Tibial nerve (tissue), 4 donors: Measurements from ENCODE around the gene CORO1C. TPM values are rescaled to one million over a fixed set of nuclear protein-coding genes. Genes with fewer than 3 reads are reported as not detected.

ENCODE experiments used
- DNase-seq, 2 donors: peaks; one replicate each; pipeline ENCODE4 v3.0.0-alpha.2; 2019; ENCODE audit warnings: low spot score in 2 of 2
- H3K27ac ChIP-seq, 4 donors: fragments of 200-600 bp; sonication (generic) in 3 of 4; one replicate each; pipeline ENCODE4 v1.5.1; 2017 to 2019; ENCODE audit warnings: mild to moderate bottlenecking in 1 of 4
- H3K27me3 ChIP-seq, 2 donors: fragments of 200-600 bp; sonication (generic) in 1 of 2; one replicate each; pipeline versions ENCODE4 v1.5.1 to v1.6.0; 2017 to 2019
- H3K36me3 ChIP-seq, 3 donors: fragments of 200-600 bp; sonication (generic); one replicate each; pipeline ENCODE4 v1.5.1; 2018 to 2019
- H3K4me1 ChIP-seq, 4 donors: fragments of 200-600 bp; sonication (generic) in 3 of 4; one replicate each; pipeline ENCODE4 v1.5.1; 2017 to 2019
- H3K4me3 ChIP-seq, 4 donors: fragments of 200-600 bp; sonication (generic) in 3 of 4; one replicate each; pipeline ENCODE4 v1.5.1; 2017 to 2019; ENCODE audit warnings: mild to moderate bottlenecking in 1 of 4, moderate library complexity in 1 of 4
- H3K9me3 ChIP-seq, 4 donors: fragments of 200-600 bp; sonication (generic) in 3 of 4; one replicate each; pipeline ENCODE4 v1.5.1; 2017 to 2019
- EP300 ChIP-seq, 2 donors: sonication (generic); formaldehyde crosslinking; IDR thresholded peaks; one replicate each; pipeline ENCODE4 v1.6.1; 2017; ENCODE audit warnings: antibody characterized with exemption in 2 of 2, mild to moderate bottlenecking in 1 of 2
- POLR2A ChIP-seq, 2 donors: fragments of 450-650 bp; IDR thresholded peaks; one replicate each; pipeline ENCODE4 v1.6.1; 2017; ENCODE audit warnings: antibody characterized with exemption in 2 of 2, mild to moderate bottlenecking in 2 of 2, moderate library complexity in 2 of 2
- WGBS, 2 donors: methylation state at CpG; one replicate each; pipeline ENCODE4 v1.1.5; 2018; 5-methylcytosine and 5-hydroxymethylcytosine counted together
- total RNA-seq, 4 donors: library from RNA; depleted of rRNA; stranded (reverse); fragments of >200 nt; gene quantifications; one replicate each; pipeline ENCODE4 v1.1.0, GENCODE V29; 2016
- TF ChIP-seq, protein P1 (sequence below), 5 experiments: fragments of 200-600 bp in 3 of 5; fragments of 450-650 bp in 2 of 5; sonication (generic) in 3 of 5; IDR thresholded peaks; one replicate each; pipeline ENCODE4 v1.5.1; 2016 to 2019; ENCODE audit warnings: antibody characterized with exemption in 5 of 5, mild to moderate bottlenecking in 3 of 5, moderate library complexity in 2 of 5

The CORO1C gene
- total RNA-seq, 4 donors from 2014 or later = 110 to 181 (median 158) TPM

DNA sequence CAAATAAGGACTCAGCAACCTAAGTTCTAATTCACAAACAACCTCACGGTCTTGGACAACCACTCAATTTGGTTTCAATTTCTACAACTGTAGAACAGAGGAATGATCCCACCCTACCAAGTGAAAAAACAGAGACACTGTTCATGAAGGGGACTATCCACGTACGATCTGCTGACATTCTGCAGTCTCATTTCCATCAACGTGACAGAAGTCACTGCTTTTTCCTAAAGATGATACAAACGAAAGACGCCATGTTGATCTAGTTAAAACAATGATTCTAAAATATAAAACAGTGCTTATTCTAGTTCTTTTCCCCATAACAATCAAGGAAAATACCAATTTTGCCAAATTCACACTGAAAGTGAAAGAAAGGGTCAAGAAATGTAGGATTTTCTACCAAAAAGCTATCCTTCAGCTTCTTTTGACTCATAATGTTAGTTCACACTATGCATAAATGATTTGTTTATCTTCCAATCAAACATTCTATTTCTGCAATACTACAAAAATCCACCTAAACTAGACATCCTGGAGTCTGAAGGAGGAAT, 38.1 kb downstream of the CORO1C start:
- WGBS, 2 donors = 53 to 61% methylated on average over 6 of the region's 6 CpGs
- DNase-seq = no peak
- H3K4me1 ChIP-seq = peaks cover 0 to 73% (median 58%) of the 10 kb centered on the region in 4 donors
- H3K9me3 ChIP-seq = no peaks in the 10 kb centered on the region
- peak overlapping the region; percentile 46 to 97 (median 88) for H3K27ac ChIP-seq
- H3K4me3 ChIP-seq = no peak overlapping the region
- peaks cover 0 to 10% (median 0%) of the 10 kb centered on the region in 3 donors for H3K36me3 ChIP-seq
- no peak for TF ChIP-seq POLR2A (IDR thresholded peaks at IDR 0.05)
- TF ChIP-seq EP300 (IDR thresholded peaks at IDR 0.05) = no peak
- TF ChIP-seq, protein P1, sequence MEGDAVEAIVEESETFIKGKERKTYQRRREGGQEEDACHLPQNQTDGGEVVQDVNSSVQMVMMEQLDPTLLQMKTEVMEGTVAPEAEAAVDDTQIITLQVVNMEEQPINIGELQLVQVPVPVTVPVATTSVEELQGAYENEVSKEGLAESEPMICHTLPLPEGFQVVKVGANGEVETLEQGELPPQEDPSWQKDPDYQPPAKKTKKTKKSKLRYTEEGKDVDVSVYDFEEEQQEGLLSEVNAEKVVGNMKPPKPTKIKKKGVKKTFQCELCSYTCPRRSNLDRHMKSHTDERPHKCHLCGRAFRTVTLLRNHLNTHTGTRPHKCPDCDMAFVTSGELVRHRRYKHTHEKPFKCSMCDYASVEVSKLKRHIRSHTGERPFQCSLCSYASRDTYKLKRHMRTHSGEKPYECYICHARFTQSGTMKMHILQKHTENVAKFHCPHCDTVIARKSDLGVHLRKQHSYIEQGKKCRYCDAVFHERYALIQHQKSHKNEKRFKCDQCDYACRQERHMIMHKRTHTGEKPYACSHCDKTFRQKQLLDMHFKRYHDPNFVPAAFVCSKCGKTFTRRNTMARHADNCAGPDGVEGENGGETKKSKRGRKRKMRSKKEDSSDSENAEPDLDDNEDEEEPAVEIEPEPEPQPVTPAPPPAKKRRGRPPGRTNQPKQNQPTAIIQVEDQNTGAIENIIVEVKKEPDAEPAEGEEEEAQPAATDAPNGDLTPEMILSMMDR (IDR thresholded peaks at IDR 0.05) = no peak
- H3K27me3 ChIP-seq = no peaks in the 10 kb centered on the region

DNA sequence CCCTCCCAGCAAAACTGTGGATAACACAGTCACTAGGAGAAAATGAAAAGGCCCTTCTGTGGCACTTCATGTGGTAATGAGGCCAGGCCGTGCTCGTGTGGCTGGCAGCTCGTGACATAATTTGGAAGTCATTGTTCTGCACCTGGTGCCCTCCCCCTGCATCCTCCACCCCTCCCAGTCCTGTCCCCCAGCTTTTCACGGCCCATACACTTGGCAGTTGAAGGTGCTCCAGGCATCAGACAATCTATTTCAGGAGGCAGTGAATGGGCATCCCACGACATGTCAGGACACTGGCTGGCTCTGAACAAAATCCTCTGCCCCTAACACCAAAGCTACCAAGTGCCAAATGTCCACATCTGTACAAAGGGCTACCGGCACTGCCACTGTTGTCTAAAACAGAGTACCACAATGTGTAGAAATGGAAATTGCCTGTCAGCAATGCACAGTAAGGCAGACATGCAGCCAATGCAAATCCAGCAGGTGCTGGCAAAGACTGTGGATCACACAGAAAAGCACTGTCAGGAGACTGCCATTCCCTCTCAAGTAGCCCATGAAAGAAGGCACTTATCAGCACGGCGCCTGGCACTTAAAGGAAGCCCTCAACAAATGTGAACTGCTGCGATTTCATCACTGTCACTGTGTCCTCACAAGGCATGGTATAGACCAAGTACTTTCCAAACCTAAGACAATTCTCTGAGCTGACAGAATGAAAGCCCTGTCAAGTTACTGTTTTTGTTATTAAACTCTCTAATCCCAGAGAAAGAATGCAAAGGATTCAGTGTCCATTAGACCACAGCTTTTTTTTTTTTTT, 39.1 kb downstream of the CORO1C start:
- Histone ChIP-seq H3K27me3 (no peaks in the 10 kb centered on the region), H3K4me3 (peak overlapping the region in 2 of 4 donors; percentile 11 to 27), H3K27ac (peak overlapping the region; percentile 82 to 97 (median 91)), H3K36me3 (peaks cover 0 to 7% (median 0%) of the 10 kb centered on the region in 3 donors), H3K4me1 (peaks cover 0 to 81% (median 58%) of the 10 kb centered on the region in 4 donors), H3K9me3 (no peaks in the 10 kb centered on the region)
- TF ChIP-seq POLR2A (IDR thresholded peaks at IDR 0.05) (no peak), EP300 (IDR thresholded peaks at IDR 0.05) (no peak)
- TF ChIP-seq, protein P1 (IDR thresholded peaks at IDR 0.05) = no peak
- DNase-seq = no peak
- WGBS, 2 donors = 11 to 15% methylated on average over 9 of the region's 9 CpGs

DNA sequence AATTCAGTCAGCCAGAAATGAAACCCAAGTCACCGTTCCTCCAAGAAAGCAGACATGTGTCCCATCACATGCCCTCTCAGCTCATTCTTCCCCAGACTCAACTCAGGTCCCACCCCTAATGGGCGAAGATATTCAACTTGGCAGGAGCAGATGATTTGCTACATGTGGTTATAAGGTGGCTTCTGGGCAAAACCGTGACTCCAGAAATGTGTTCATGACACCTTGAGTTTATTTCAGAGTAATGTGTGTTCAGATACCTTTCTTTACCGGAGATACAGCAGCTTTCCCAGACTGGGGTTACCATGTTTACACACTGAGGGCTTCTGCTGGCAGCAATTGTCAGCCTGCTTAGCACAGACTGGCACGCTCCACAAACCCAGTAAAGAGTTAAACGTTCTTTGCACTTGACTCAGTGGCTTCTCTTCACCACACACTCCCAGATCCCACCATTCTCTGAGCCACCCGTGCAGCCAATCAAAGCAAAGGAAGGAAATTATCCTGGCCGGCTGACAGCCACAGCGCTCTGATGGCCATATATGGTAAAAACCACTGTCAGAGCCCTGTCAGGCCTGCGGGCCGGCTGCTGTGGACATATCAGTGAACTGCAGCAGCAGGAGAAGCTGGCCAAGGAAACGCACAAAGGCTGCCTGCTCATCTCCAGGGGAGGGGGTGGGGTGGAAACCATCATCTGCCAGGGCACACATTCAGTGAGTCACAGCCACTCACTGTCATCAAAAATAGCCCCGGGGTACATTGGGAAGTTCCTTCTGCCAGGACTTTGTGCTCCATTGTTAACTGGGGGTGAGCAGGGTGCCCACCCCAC, 39.9 kb downstream of the CORO1C start:
- peak; percentile 90 for DNase-seq

DNA sequence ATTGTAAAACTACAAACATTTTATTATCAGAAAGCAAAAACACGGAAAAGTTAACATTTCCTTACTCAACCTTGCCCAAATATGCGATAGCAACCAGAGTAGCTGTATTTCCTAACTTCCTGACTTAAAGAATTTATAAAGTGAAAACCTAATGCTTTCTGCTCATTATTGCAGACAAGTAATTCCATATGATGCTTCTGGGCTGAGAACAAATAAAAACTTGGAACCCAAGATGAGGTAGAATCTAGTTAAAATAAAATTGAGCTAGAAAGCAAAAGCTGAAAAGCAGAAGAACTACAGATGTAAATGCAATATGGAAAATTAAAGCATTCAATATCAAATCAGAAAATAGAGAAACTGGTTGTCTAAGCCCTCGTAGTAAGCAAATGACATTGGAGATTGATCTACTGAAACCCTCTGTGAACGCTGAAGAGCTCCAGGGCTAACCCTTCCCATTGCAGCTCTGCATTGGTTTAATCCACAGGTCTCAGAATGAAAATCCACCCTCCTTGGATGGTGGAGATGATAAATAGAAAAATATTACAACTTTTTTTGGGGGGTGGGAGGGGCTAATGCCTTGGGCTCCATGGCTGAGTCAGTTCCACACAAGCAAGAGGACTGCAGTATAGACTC, 40.7 kb downstream of the CORO1C start:
- peaks cover 0 to 81% (median 55%) of the 10 kb centered on the region in 4 donors for H3K4me1 ChIP-seq

More for the DNA sequence above, 39.9 kb downstream of the CORO1C start:
- Histone ChIP-seq H3K4me3 (peak overlapping the region in 3 of 4 donors; percentile 6 to 27 (median 13)), H3K4me1 (peaks cover 0 to 81% (median 54%) of the 10 kb centered on the region in 4 donors), H3K36me3 (peaks cover 0 to 7% (median 0%) of the 10 kb centered on the region in 3 donors), H3K27me3 (no peaks in the 10 kb centered on the region), H3K27ac (peak overlapping the region; percentile 82 to 97 (median 91)), H3K9me3 (no peaks in the 10 kb centered on the region)
- WGBS, 2 donors = 4 to 6% methylated on average over 13 of the region's 13 CpGs
- TF ChIP-seq EP300 (IDR thresholded peaks at IDR 0.05) (peak; percentile 79 to 89), POLR2A (IDR thresholded peaks at IDR 0.05) (peak; percentile 8 to 56)
- TF ChIP-seq, protein P1 (IDR thresholded peaks at IDR 0.05) = peak in 4 of 5 experiments; percentile 37 to 81 (median 60)

More for the DNA sequence above, 40.7 kb downstream of the CORO1C start:
- peak overlapping the region in 1 of 4 donors; percentile 27 for H3K4me3 ChIP-seq
- H3K36me3 ChIP-seq = peaks cover 0 to 7% (median 0%) of the 10 kb centered on the region in 3 donors
- H3K27ac ChIP-seq = peak overlapping the region; percentile 82 to 97 (median 91)
- WGBS, 2 donors = 23 to 27% methylated on average over 4 of the region's 4 CpGs
- no peaks in the 10 kb centered on the region for H3K9me3 ChIP-seq
- TF ChIP-seq, protein P1 (IDR thresholded peaks at IDR 0.05) = no peak
- TF ChIP-seq EP300 (IDR thresholded peaks at IDR 0.05) (no peak), POLR2A (IDR thresholded peaks at IDR 0.05) (no peak)
- H3K27me3 ChIP-seq = no peaks in the 10 kb centered on the region
- no peak for DNase-seq
